ENCODE data around the gene MAST4. TPM values are rescaled to one million over a fixed set of nuclear protein-coding genes. Genes with fewer than 3 reads are reported as not detected.
A peak's percentile ranks its signal among the peaks of the same experiment; 100 is the strongest.

The MAST4 gene
- total RNA-seq, 2 donors from 2014 or later, result 50.4 to 60.6 TPM

DNA sequence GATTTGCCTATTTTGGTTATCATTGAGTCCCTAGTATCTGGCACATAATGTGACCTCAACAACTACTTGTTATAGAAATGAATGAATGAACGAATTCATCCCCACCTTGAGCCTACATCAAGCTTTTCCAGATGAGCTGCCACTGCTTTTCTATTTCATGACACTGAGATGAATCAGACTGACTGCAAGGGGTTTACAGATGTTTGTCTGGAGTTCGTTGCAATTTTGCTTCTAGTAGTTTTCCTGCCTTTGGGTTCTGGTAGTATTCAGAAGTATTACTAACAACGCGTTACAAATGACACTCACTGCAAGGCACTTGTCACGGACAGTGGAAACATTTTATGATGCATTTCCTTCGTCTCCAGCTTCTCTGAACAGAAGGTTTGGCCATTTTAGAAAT lies 378.1 kb downstream of the MAST4 start:
- no peak overlapping the region for H3K27ac ChIP-seq
- no peak for DNase-seq (ENCODE audit: low spot score)
- TF ChIP-seq, protein P1, sequence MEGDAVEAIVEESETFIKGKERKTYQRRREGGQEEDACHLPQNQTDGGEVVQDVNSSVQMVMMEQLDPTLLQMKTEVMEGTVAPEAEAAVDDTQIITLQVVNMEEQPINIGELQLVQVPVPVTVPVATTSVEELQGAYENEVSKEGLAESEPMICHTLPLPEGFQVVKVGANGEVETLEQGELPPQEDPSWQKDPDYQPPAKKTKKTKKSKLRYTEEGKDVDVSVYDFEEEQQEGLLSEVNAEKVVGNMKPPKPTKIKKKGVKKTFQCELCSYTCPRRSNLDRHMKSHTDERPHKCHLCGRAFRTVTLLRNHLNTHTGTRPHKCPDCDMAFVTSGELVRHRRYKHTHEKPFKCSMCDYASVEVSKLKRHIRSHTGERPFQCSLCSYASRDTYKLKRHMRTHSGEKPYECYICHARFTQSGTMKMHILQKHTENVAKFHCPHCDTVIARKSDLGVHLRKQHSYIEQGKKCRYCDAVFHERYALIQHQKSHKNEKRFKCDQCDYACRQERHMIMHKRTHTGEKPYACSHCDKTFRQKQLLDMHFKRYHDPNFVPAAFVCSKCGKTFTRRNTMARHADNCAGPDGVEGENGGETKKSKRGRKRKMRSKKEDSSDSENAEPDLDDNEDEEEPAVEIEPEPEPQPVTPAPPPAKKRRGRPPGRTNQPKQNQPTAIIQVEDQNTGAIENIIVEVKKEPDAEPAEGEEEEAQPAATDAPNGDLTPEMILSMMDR (IDR thresholded peaks at IDR 0.05), result no peak

DNA sequence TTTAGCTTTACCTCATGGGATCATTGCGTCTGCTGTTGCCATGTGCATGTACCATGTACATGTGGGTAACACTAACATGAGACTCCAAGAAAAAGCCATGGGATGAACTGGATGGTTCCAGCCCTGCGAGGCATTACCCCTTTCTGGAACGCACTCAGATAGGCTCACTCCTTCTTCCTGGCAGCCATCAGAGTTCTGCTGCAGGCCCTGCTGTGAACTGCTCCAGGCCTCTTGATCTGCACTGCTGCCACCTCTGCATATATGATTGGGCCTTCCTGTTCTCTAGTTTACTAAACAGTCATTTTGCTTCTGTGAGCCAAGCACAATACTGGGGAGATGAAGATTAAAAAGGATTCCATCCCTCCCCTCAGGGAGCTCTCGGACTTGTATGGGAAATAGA lies 379.9 kb downstream of the MAST4 start:
- no peak overlapping the region for H3K27ac ChIP-seq
- H3K4me3 ChIP-seq, result no peak overlapping the region
- DNase-seq (ENCODE audit: low spot score), result no peak
- TF ChIP-seq, protein P1 (IDR thresholded peaks at IDR 0.05), result no peak
- H3K4me1 ChIP-seq, result peaks cover 0 to 14% of the 10 kb centered on the region in 2 donors
- no peaks in the 10 kb centered on the region for H3K36me3 ChIP-seq
- no peaks in the 10 kb centered on the region for H3K27me3 ChIP-seq
- H3K9me3 ChIP-seq, result no peaks in the 10 kb centered on the region

More for the DNA sequence above, 378.1 kb downstream of the MAST4 start:
- Histone ChIP-seq H3K9me3 (no peaks in the 10 kb centered on the region), H3K36me3 (no peaks in the 10 kb centered on the region), H3K4me3 (no peak overlapping the region), H3K27me3 (no peaks in the 10 kb centered on the region), H3K4me1 (peaks cover 0 to 9% of the 10 kb centered on the region in 2 donors)

- Histone ChIP-seq H3K36me3 (no peaks in the 10 kb centered on the region), H3K9me3 (no peaks in the 10 kb centered on the region), H3K4me3 (no peak overlapping the region), H3K27me3 (no peaks in the 10 kb centered on the region), H3K27ac (no peak overlapping the region), H3K4me1 (peaks cover 0 to 20% of the 10 kb centered on the region in 2 donors)
- TF ChIP-seq, protein P1 (IDR thresholded peaks at IDR 0.05), result no peak
- DNase-seq (ENCODE audit: low spot score), result no peak
Measured at GRCh38 chr5:66979738-66980137, 383.5 kb downstream of the MAST4 start.

DNA sequence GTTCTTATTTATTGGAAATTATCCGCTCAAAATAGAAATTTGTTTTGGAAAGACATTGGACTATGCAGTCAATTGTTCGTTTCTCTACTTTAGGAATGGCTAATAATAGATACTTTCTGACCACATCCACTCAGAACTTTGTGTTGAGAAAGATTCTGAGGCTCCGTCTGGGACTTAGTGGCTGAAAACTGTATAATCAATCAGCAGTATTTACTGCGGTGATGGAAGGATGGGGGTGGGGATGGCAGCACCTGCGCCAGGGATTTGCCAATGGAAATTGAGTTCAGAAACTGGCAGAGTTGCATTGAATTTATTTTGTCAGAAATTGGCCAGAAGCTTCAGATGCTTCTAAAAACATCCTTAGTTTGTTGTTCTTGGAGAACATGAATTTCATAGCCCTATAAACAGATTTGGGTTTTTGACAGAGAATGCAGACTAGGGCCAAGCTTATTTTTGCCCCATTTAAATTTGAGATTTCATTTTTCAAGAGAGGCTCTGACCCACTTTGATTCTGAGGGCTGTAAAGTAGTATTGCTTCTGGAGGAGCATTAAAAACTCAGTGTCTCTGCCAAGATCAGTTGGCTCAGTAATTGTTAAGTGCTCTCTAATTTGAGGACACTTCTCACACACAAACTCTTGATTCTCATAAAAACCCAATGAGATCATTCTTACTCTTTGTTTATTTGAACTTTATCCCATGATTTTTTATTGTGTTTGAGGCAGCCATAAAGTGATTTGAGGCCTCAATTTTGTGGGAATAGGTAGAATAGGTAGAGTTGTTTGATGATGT lies 385.3 kb downstream of the MAST4 start:
- H3K36me3 ChIP-seq, result no peaks in the 10 kb centered on the region

GRCh38 chr5:66982056-66982387 lies 385.8 kb downstream of the MAST4 start:
- no peaks in the 10 kb centered on the region for H3K27me3 ChIP-seq
- peaks cover 0 to 34% of the 10 kb centered on the region in 2 donors for H3K4me1 ChIP-seq
- no peak for DNase-seq (ENCODE audit: low spot score)
- H3K36me3 ChIP-seq, result no peaks in the 10 kb centered on the region
- H3K27ac ChIP-seq, result peak overlapping the region in 1 of 2 donors; percentile 20
- H3K4me3 ChIP-seq, result no peak overlapping the region
- TF ChIP-seq, protein P1 (IDR thresholded peaks at IDR 0.05), result no peak
- H3K9me3 ChIP-seq, result no peaks in the 10 kb centered on the region

More for the DNA sequence above, 385.3 kb downstream of the MAST4 start:
- Histone ChIP-seq H3K27ac (peak overlapping the region in 1 of 2 donors; percentile 20), H3K9me3 (no peaks in the 10 kb centered on the region), H3K4me3 (no peak overlapping the region), H3K27me3 (no peaks in the 10 kb centered on the region), H3K4me1 (peaks cover 0 to 33% of the 10 kb centered on the region in 2 donors)
- DNase-seq (ENCODE audit: low spot score), result no peak
- TF ChIP-seq, protein P1 (IDR thresholded peaks at IDR 0.05), result no peak
